ENCODE results near the gene NUP98. TPM values are rescaled to one million over a fixed set of nuclear protein-coding genes. Genes with fewer than 3 reads are reported as not detected.
A peak's percentile ranks its signal among the peaks of the same experiment; 100 is the strongest.

NUP98 gene
- total and polyA plus RNA-seq, 10 of the 15 experiments (the other 5 are each of a cell fraction or from before 2014, with no cell fraction given) = 21.7 to 108 (median 78.9) TPM

- TF ChIP-seq, protein P1, sequence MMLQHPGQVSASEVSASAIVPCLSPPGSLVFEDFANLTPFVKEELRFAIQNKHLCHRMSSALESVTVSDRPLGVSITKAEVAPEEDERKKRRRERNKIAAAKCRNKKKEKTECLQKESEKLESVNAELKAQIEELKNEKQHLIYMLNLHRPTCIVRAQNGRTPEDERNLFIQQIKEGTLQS (IDR thresholded peaks at IDR 0.05; ENCODE audit: borderline replicate concordance, extremely low read depth, low read depth, low read length) = no peak
- TF ChIP-seq ZZZ3 (IDR thresholded peaks at IDR 0.05; ENCODE audit: control insufficient read depth, insufficient read length, low read depth) = no peak
These were observed 46.0 kb upstream of the NUP98 start (continued) for GRCh38 chr11:3843326-3843725.

- SMC1A ChIA-PET (ENCODE audit: uncharacterized antibody, unreplicated experiment) = interaction anchor here (0.6 to 21.1 kb wide), 22 partner anchors 10 to 231 kb away, joined by 3 to 805 read pairs (median 4); partner anchors contain the start of genes PGAP2 and STIM1
- peak overlapping the region; percentile 65 for H3K9ac ChIP-seq (ENCODE audit: control insufficient read depth, insufficient read depth, low read length)
- no peaks in the 10 kb centered on the region for H3K9me3 ChIP-seq (replicated peaks; ENCODE audit: control insufficient read depth, insufficient read depth, low read length)
- no peaks in the 10 kb centered on the region for H3K36me3 ChIP-seq (ENCODE audit: control insufficient read depth in 2 of 2, insufficient read depth in 2 of 2, low read length in 1 of 2)
- no peaks in the 10 kb centered on the region for H4K20me1 ChIP-seq (ENCODE audit: control insufficient read depth, insufficient read depth)
- no peaks in the 10 kb centered on the region for H3K27me3 ChIP-seq (replicated peaks in 1 of 2; ENCODE audit: control insufficient read depth in 2 of 2, insufficient read depth in 2 of 2, low read length in 1 of 2)
- no TSS peak for BruUV-seq (replicated peaks)
- peaks cover 40% of the 10 kb centered on the region for H3K79me2 ChIP-seq (ENCODE audit: control insufficient read depth, insufficient read depth, low read length)
- H3K4me1 ChIP-seq (ENCODE audit: control insufficient read depth, insufficient read depth, low read length) = peaks cover 15% of the 10 kb centered on the region
- peak overlapping the region; percentile 76 for H2AFZ ChIP-seq (ENCODE audit: control insufficient read depth, low read depth, low read length)
- RAD21 ChIA-PET (ENCODE audit: unreplicated experiment) = interaction anchor here (0.8 to 12.7 kb wide), 30 partner anchors 10 to 259 kb away, joined by 3 to 304 read pairs (median 6); partner anchors contain the start of genes NUP98, PGAP2 and STIM1
- in situ Hi-C loops (cut with MboI) = loop anchor here (25.0 kb wide), 1 partner anchor 546 kb away; the partner anchor contains the start of gene TRIM21
- peak overlapping the region; percentile 98 for H3K4me3 ChIP-seq
- intact Hi-C loops (cut with micrococcal nuclease; ENCODE audit: unreplicated experiment) = loop anchor here (1.0 to 2.0 kb wide), 3 partner anchors 17 to 45 kb away; partner anchors contain the start of gene NUP98
- POLR2A ChIA-PET = interaction anchor here (0.7 to 12.0 kb wide), 16 partner anchors 10 to 256 kb away, joined by 3 to 242 read pairs (median 6); partner anchors contain the start of genes NUP98 and STIM1
- CTCF ChIA-PET = interaction anchor here (0.6 to 39.6 kb wide), 21 partner anchors 9 to 240 kb away, joined by 3 to 1047 read pairs (median 4); partner anchors contain the start of genes NUP98, PGAP2 and STIM1
- peak; percentile 71 for ATAC-seq
- H3K4me2 ChIP-seq (ENCODE audit: control insufficient read depth, insufficient read depth) = peak overlapping the region; percentile 19
- peak; percentile 79 for DNase-seq (ENCODE audit: low read depth, low spot score)
- FAIRE-seq = no peak
- H3K27ac ChIP-seq (ENCODE audit: control insufficient read depth, insufficient read depth) = peak overlapping the region; percentile 82
- 1% methylated on average over 25 of the region's 44 CpGs for WGBS (ENCODE audit: insufficient coverage, insufficient replicate concordance, low lambda C conversion rate, missing lambda C conversion rate)
- TF ChIP-seq HDAC6 (IDR thresholded peaks at IDR 0.05; ENCODE audit: unreplicated experiment) = no peak
- TF ChIP-seq, protein P2, sequence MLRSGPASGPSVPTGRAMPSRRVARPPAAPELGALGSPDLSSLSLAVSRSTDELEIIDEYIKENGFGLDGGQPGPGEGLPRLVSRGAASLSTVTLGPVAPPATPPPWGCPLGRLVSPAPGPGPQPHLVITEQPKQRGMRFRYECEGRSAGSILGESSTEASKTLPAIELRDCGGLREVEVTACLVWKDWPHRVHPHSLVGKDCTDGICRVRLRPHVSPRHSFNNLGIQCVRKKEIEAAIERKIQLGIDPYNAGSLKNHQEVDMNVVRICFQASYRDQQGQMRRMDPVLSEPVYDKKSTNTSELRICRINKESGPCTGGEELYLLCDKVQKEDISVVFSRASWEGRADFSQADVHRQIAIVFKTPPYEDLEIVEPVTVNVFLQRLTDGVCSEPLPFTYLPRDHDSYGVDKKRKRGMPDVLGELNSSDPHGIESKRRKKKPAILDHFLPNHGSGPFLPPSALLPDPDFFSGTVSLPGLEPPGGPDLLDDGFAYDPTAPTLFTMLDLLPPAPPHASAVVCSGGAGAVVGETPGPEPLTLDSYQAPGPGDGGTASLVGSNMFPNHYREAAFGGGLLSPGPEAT (IDR thresholded peaks at IDR 0.05; ENCODE audit: low read depth) = 0 out of 2 replicates have a peak, but pooled peaks have one; percentile 29
- TF ChIP-seq, protein P3, sequence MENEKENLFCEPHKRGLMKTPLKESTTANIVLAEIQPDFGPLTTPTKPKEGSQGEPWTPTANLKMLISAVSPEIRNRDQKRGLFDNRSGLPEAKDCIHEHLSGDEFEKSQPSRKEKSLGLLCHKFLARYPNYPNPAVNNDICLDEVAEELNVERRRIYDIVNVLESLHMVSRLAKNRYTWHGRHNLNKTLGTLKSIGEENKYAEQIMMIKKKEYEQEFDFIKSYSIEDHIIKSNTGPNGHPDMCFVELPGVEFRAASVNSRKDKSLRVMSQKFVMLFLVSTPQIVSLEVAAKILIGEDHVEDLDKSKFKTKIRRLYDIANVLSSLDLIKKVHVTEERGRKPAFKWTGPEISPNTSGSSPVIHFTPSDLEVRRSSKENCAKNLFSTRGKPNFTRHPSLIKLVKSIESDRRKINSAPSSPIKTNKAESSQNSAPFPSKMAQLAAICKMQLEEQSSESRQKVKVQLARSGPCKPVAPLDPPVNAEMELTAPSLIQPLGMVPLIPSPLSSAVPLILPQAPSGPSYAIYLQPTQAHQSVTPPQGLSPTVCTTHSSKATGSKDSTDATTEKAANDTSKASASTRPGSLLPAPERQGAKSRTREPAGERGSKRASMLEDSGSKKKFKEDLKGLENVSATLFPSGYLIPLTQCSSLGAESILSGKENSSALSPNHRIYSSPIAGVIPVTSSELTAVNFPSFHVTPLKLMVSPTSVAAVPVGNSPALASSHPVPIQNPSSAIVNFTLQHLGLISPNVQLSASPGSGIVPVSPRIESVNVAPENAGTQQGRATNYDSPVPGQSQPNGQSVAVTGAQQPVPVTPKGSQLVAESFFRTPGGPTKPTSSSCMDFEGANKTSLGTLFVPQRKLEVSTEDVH (IDR thresholded peaks at IDR 0.05; ENCODE audit: low read depth, partially characterized antibody) = no peak
- TF ChIP-seq, protein P4, sequence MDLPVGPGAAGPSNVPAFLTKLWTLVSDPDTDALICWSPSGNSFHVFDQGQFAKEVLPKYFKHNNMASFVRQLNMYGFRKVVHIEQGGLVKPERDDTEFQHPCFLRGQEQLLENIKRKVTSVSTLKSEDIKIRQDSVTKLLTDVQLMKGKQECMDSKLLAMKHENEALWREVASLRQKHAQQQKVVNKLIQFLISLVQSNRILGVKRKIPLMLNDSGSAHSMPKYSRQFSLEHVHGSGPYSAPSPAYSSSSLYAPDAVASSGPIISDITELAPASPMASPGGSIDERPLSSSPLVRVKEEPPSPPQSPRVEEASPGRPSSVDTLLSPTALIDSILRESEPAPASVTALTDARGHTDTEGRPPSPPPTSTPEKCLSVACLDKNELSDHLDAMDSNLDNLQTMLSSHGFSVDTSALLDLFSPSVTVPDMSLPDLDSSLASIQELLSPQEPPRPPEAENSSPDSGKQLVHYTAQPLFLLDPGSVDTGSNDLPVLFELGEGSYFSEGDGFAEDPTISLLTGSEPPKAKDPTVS (IDR thresholded peaks at IDR 0.05; ENCODE audit: low read depth, low read length) = no peak
- TF ChIP-seq ELK1 (IDR thresholded peaks at IDR 0.05; ENCODE audit: low read depth, low read length) = no peak
- TF ChIP-seq STAT1 (conservative IDR thresholded peaks at IDR 0.05) = peak; percentile 86; the same call in 1 of the 2 replicates
- no peak; the same call in 1 of the 2 replicates for TF ChIP-seq POLR2AphosphoS2 (IDR thresholded peaks at IDR 0.05; ENCODE audit: low read depth, low read length)
- no peak for TF ChIP-seq ZNF622 (IDR thresholded peaks at IDR 0.05)
- TF ChIP-seq CREM (IDR thresholded peaks at IDR 0.05; ENCODE audit: low read depth) = peak; percentile 38; the same call in 1 of the 2 replicates
These were observed 44.3 kb upstream of the NUP98 start for GRCh38 chr11:3841426-3842350.

Data from GM12878 (cell line).